Measurements from ENCODE around the gene ARHGEF28. TPM values are rescaled to one million over a fixed set of nuclear protein-coding genes. Genes with fewer than 3 reads are reported as not detected.

The ARHGEF28 gene
- total and polyA plus RNA-seq, 2 of the 13 experiments (the other 11 are each of a cell fraction or from before 2014, with no cell fraction given): 17.4 to 34.1 TPM

DNA sequence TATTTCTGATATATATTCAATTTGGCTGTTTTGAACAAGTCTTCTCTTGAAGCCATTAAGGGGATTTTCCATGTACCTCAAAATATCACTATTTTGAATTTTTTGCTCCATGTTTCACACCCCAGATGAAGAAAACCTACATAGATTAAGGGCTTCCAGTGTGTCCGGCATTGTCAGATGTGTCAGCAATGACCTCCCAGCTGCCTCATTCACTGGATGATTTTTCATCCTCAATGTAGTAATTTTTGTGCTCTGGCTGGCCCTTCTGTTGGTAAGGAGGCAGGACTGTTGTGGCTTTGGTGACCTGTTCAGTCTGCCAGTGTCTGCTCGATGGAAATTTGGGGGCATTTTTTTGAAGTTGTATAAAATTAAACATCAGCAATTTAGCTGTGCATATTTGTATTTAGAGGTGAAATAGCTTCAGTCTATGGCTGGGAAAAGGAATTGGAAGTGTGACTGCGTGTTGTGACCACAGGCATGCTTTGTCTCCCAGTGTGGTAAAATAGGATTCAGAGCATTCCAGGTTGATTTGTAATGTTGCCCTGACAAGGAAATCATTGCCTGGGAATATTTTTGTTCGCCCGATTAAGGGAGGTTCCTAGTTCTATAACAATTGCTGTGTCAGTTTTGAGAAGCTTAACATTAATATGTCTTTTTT is 312.4 kb downstream of the ARHGEF28 start (continued):
- TF ChIP-seq ZNF512B (CRISPR knock-in tag; IDR thresholded peaks at IDR 0.05; ENCODE audit: borderline replicate concordance) (no peak), NR2F2 (IDR thresholded peaks at IDR 0.05; ENCODE audit: borderline replicate concordance, low read depth) (no peak)

DNA sequence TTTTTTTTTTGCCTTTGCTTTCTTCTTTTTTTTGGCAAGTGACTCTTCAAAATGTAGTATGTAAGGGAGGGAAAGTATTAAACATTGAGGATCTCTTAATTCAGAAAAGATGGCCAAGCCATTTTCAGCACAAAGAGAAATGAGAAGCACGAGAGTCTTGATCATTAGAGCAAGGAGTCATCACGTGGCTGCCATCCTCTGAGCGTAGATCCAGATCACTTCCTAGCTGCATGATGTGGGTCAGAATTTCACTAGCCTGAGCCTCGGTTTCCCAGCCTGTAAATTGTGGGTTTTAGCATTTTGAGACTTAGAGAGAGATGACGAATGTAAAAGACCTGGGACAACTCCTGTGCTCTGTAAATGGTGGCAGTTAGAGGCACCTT is 312.9 kb downstream of the ARHGEF28 start:
- H2AFZ ChIP-seq (ENCODE audit: low read length): no peak overlapping the region
- 99% methylated on average over 5 of the region's 5 CpGs for WGBS (ENCODE audit: low lambda C conversion rate)
- H3K9me3 ChIP-seq (ENCODE audit: low read length): no peaks in the 10 kb centered on the region
- no peak overlapping the region for H3K4me3 ChIP-seq (replicated peaks in 1 of 3; ENCODE audit: insufficient read depth in 1 of 3, low read depth in 2 of 3, low read length in 3 of 3)
- ChIA-PET CTCF (ENCODE audit: low intra/inter-chr PET ratio, low total read pairs) (no interaction called here), POLR2A (no interaction called here)
- H3K27ac ChIP-seq (ENCODE audit: extremely low read length, insufficient read depth, low read length): no peak overlapping the region
- TF ChIP-seq GPN1 (CRISPR knock-in tag; IDR thresholded peaks at IDR 0.05; ENCODE audit: borderline replicate concordance): no peak
- TF ChIP-seq KLF11 (CRISPR knock-in tag; IDR thresholded peaks at IDR 0.05): no peak
- TF ChIP-seq ZNF251 (CRISPR knock-in tag; IDR thresholded peaks at IDR 0.05): no peak
- no peak for TF ChIP-seq ISL2 (CRISPR knock-in tag; IDR thresholded peaks at IDR 0.05)
- TF ChIP-seq USF2 (IDR thresholded peaks at IDR 0.05; ENCODE audit: low read depth, low read length): no peak
- no peak for TF ChIP-seq USF2 (CRISPR knock-in tag; IDR thresholded peaks at IDR 0.05; ENCODE audit: borderline replicate concordance)
- TF ChIP-seq RELA (CRISPR knock-in tag; IDR thresholded peaks at IDR 0.05): no peak
- TF ChIP-seq SCMH1 (CRISPR knock-in tag; IDR thresholded peaks at IDR 0.05; ENCODE audit: borderline replicate concordance): no peak
- no peak for TF ChIP-seq ZNF138 (CRISPR knock-in tag; IDR thresholded peaks at IDR 0.05; ENCODE audit: low read depth)
- TF ChIP-seq KLF12 (CRISPR knock-in tag; IDR thresholded peaks at IDR 0.05; ENCODE audit: borderline replicate concordance): no peak
- TF ChIP-seq ZNF572 (CRISPR knock-in tag; IDR thresholded peaks at IDR 0.05): no peak
- TF ChIP-seq SSRP1 (CRISPR knock-in tag; IDR thresholded peaks at IDR 0.05): no peak
- H4K20me1 ChIP-seq (ENCODE audit: insufficient read depth, low read length): no peaks in the 10 kb centered on the region
- no TSS peak for BruUV-seq (replicated peaks)
- ATAC-seq (no peak), FAIRE-seq (no peak), DNase-seq (ENCODE audit: low spot score) (no peak)
- no peaks in the 10 kb centered on the region for H3K79me2 ChIP-seq (ENCODE audit: insufficient read depth, low read length)
- H3K27me3 ChIP-seq (ENCODE audit: control insufficient read depth in 1 of 2, insufficient read depth in 2 of 2, low read length in 2 of 2): no peaks in the 10 kb centered on the region
- H3K4me2 ChIP-seq (ENCODE audit: low read depth, low read length): no peak overlapping the region
- peaks cover 2 to 24% of the 10 kb centered on the region in 2 experiments; a peak in 2 of 5 replicates for H3K36me3 ChIP-seq (replicated peaks in 1 of 2; ENCODE audit: control insufficient read depth in 1 of 2, insufficient read depth in 2 of 2, low read length in 2 of 2)
- peaks cover 6% of the 10 kb centered on the region; the same call in 1 of the 2 replicates for H3K4me1 ChIP-seq (ENCODE audit: insufficient read depth, low read length)
- in situ Hi-C loops (cut with HindIII; ENCODE audit: extremely low pct_ligation_motif_present, low pct_unique_long_range_greater_than_20kb): no loop called here
- intact Hi-C loops (cut with micrococcal nuclease; ENCODE audit: unreplicated experiment): no loop called here
- H3K9ac ChIP-seq (ENCODE audit: insufficient read depth, low read depth, low read length): no peak overlapping the region
